K562 (cell line): ENCODE data around the gene FLCN. TPM values are rescaled to one million over a fixed set of nuclear protein-coding genes. Genes with fewer than 3 reads are reported as not detected.

Experiments used
- ATAC-seq: fragments of 200-7000 bp; cut with Tn5 transposase; 3 replicates; pipeline ENCODE4 v1.9.1; 2020; ENCODE audit warnings: moderate library complexity
- BruUV-seq: library from RNA; stranded (reverse); fragments of 400-500 nt; replicated peaks from 2 replicates; lab custom pipeline; 2021; lab: Mats Ljungman, UMichigan
- CTCF ChIA-PET: fragments of 300-600 bp; formaldehyde crosslinking; extraction: SDS; loops from one replicate; lab custom pipeline; 2021; ENCODE audit warnings: low intra/inter-chr PET ratio; lab: Yijun Ruan, JAX
- POLR2A ChIA-PET: fragments of 300-600, 350-650 bp; sonication (Branson Sonifier 250); formaldehyde crosslinking; extraction: SDS; loops from one replicate; lab custom pipeline; 2021; ENCODE audit warnings: antibody characterized with exemption, inconsistent platforms; lab: Yijun Ruan, JAX
- DNase-seq, 4 experiments: peaks; one replicate each; pipeline versions ENCODE4 v3.0.0 to v3.0.0-alpha.2; 2011 to 2018; ENCODE audit warnings: low spot score in 3 of 4, mixed read lengths in 3 of 4; ENCODE audit errors: extremely low read depth in 1 of 4
- FAIRE-seq: peaks from 2 replicates; lab custom pipeline; 2011; peaks lifted over from hg19 to GRCh38; lab: Jason Lieb, UNC
- H2AFZ ChIP-seq: 2 replicates; pipeline ENCODE4 v1.6.0; 2011; ENCODE audit warnings: low read depth, low read length, control low read depth, inconsistent platforms
- H3K27ac ChIP-seq: fragments of 200-600 bp; 3 replicates; pipeline ENCODE4 v1.8.0; 2011; ENCODE audit warnings: low read depth, mild to moderate bottlenecking, control low read depth, inconsistent platforms, low read length, moderate library complexity, mixed read lengths; ENCODE audit errors: extremely low read depth
- H3K27me3 ChIP-seq, 2 experiments: fragments of 300-600 bp in 1 of 2; 2 replicates in 1 of 2; 3 replicates in 1 of 2; pipeline versions ENCODE4 v1.6.0 to v1.8.0; 2011; ENCODE audit warnings: inconsistent platforms in 2 of 2, low read length in 2 of 2, mild to moderate bottlenecking in 1 of 2, mixed read lengths in 1 of 2, moderate library complexity in 1 of 2; ENCODE audit not compliant: control insufficient read depth in 2 of 2, insufficient read depth in 2 of 2
- H3K36me3 ChIP-seq: fragments of 300-600 bp; 3 replicates; pipeline ENCODE4 v1.8.0; 2011; ENCODE audit warnings: mild to moderate bottlenecking, low read length, inconsistent platforms; ENCODE audit not compliant: control insufficient read depth, insufficient read depth
- H3K4me1 ChIP-seq, 2 experiments: fragments of 200-600 bp in 1 of 2; replicated peaks in 1 of 2; 2 replicates in 1 of 2; 3 replicates in 1 of 2; pipeline versions ENCODE4 v1.5.1 to v1.8.0; 2011; ENCODE audit warnings: inconsistent platforms in 2 of 2, low read length in 2 of 2, mild to moderate bottlenecking in 1 of 2, mixed read lengths in 1 of 2, moderate library complexity in 1 of 2; ENCODE audit not compliant: control insufficient read depth in 2 of 2, insufficient read depth in 2 of 2
- H3K4me2 ChIP-seq: 2 replicates; pipeline ENCODE4 v1.6.1; 2011; ENCODE audit warnings: low read length, control low read depth, inconsistent platforms, mixed read lengths; ENCODE audit not compliant: insufficient read depth
- H3K4me3 ChIP-seq: fragments of 200-600 bp; sonication (generic), shearing (Covaris generic); 2 replicates; pipeline ENCODE4 v1.5.1; 2016; ENCODE audit warnings: control low read depth, inconsistent platforms
- H3K79me2 ChIP-seq: fragments of 200-600 bp; 3 replicates; pipeline ENCODE4 v1.8.0; 2011; ENCODE audit warnings: low read length, inconsistent platforms; ENCODE audit not compliant: control insufficient read depth, insufficient read depth
- H3K9ac ChIP-seq, 2 experiments: 2 replicates each; pipeline versions ENCODE4 v1.6.0 to v1.6.1; 2011; ENCODE audit warnings: low read depth in 2 of 2, low read length in 2 of 2, control low read depth in 1 of 2, inconsistent platforms in 1 of 2, mild to moderate bottlenecking in 1 of 2, mixed read lengths in 1 of 2; ENCODE audit not compliant: insufficient read depth in 1 of 2
- H3K9me1 ChIP-seq: one replicate; pipeline ENCODE4 v1.6.0; 2011; ENCODE audit warnings: inconsistent platforms, mild to moderate bottlenecking, low read length, moderate library complexity; ENCODE audit not compliant: control insufficient read depth, insufficient read depth
- H3K9me3 ChIP-seq: replicated peaks from 2 replicates; pipeline ENCODE4 v1.5.1; 2011; ENCODE audit warnings: low read depth, low read length, inconsistent platforms; ENCODE audit not compliant: control insufficient read depth, insufficient read depth
- H4K20me1 ChIP-seq: replicated peaks from 2 replicates; pipeline ENCODE4 v1.6.1; 2011; ENCODE audit warnings: low read length, inconsistent platforms, mixed read lengths; ENCODE audit not compliant: control insufficient read depth, insufficient read depth
- DPF2 ChIP-seq: fragments of 450-650 bp; IDR thresholded peaks from 2 replicates; pipeline ENCODE4 v1.6.1; 2016
- POLR2G ChIP-seq: fragments of 200-400 bp; formaldehyde crosslinking; IDR thresholded peaks from 2 replicates; pipeline ENCODE4 v1.6.1; 2017; ENCODE audit warnings: low read depth, mild to moderate bottlenecking, antibody characterized with exemption, low read length, moderate library complexity
- WGBS: fragments of 100-300 bp; shearing (Covaris generic); methylation state at CpG from one replicate; pipeline ENCODE4 v1.1.6; 2016; ENCODE audit warnings: low coverage, mixed read lengths; ENCODE audit not compliant: insufficient coverage; ENCODE audit errors: missing lambda C conversion rate; 5-methylcytosine and 5-hydroxymethylcytosine counted together
- in situ Hi-C: fragments of 300-500 bp; cut with MboI; formaldehyde crosslinking; loops from 4 replicates; pipeline ENCODE4 v1.15.0; 2018; ENCODE audit warnings: inconsistent platforms, mixed read lengths
- intact Hi-C: fragments of 100-400 bp; cut with micrococcal nuclease; formaldehyde crosslinking; loops from 2 replicates; pipeline ENCODE4 v1.14.2; 2022
- polyA plus RNA-seq, 8 experiments: library from polyadenylated mRNA; depleted of rRNA in 4 of 8; stranded (reverse) in 5 of 8; unstranded in 3 of 8; fragments of >200 nt; fragmentation: Nextera tagmentation in 2 of 8; fragmentation: Illumina TruSeq in 1 of 8; extraction: Ambion mirVana in 2 of 8; extraction: Trizol in 1 of 8; gene quantifications; 2 replicates each; pipeline versions ENCODE4 v1.2.1 to v1.2.3, GENCODE V29; 2011 to 2014; ENCODE audit warnings: inconsistent platforms in 1 of 8, missing spikeins in 1 of 8
- total RNA-seq, 7 experiments: library from RNA; depleted of rRNA in 6 of 7; stranded (reverse); fragments of >200 nt in 6 of 7; fragmentation: Illumina TruSeq in 2 of 7; extraction: Trizol in 2 of 7; gene quantifications; 2 replicates each; pipeline versions ENCODE4 v1.2.1 to v1.2.3, GENCODE V29; 2011 to 2021; ENCODE audit warnings: low replicate concordance in 1 of 7
- TF ChIP-seq, protein P1 (sequence below): fragments of 450-650 bp; IDR thresholded peaks from 2 replicates; pipeline ENCODE4 v1.6.1; 2018; ENCODE audit warnings: mild to moderate bottlenecking, low read depth; ENCODE audit not compliant: partially characterized antibody

FLCN gene
- total and polyA plus RNA-seq, 9 of the 15 experiments (the other 6 are each of a cell fraction or from before 2014, with no cell fraction given) = 1.6 to 33.5 (median 10.9) TPM

DNA sequence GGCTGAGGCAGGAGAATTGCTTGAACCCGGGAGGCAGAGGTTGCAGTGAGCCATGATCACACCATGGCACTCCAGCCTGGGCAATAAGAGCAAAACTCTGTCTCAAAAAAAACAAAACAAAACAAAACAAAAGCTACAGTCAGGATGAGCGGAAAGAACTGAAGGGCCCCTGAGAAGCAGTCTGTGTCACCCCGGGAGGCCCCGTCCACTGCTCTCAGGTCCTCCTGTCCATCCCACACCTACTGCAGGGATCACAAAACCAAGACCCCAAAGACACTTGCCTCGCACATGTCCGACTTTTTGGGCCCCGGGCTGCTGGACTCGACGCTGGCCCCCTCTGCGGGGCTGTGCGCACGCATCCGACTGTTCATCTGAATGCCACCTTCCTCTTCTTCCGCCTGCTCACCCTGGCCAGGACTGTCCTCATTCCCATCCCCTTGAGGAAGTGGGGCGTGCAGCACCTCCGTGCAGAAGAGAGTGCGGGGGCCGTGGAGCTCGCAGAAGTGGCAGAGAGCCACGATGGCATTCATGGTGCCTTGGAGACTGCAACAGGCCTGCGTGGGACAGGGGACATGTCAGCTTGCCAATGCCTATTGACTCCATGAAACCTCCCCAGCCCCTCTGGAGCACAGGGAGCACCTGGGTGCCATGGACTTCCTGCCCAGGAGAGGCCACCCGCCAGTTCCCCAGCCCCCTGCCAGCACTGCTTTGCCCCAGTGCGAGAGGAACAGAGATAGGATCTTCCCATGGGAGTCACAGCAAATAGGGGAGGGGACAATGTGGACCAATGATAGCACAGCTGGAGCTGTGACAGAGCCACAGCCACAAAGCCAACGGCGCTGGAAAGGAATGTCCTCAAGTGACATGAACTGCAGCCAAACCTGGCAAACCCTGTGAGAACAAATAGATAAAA lies 9.1 kb downstream of the FLCN start:
- H3K9me3 ChIP-seq = no peaks in the 10 kb centered on the region
- no peaks in the 10 kb centered on the region for H3K27me3 ChIP-seq
- ChIA-PET POLR2A (no interaction called here), CTCF (no interaction called here)
- no peak for FAIRE-seq
- peaks cover 3% of the 10 kb centered on the region; the same call in 2 of the 3 replicates for H3K79me2 ChIP-seq
- H3K9ac ChIP-seq = no peak overlapping the region
- peaks cover 89% of the 10 kb centered on the region for H3K36me3 ChIP-seq
- in situ Hi-C loops (no loop called here), intact Hi-C loops (no loop called here)
- no peak overlapping the region for H3K27ac ChIP-seq
- WGBS = 94% methylated on average over 24 of the region's 25 CpGs
- H3K4me1 ChIP-seq = peaks cover 0 to 5% of the 10 kb centered on the region in 2 experiments; a peak in 1 of 5 replicates
- H4K20me1 ChIP-seq = no peaks in the 10 kb centered on the region
- TF ChIP-seq, protein P1, sequence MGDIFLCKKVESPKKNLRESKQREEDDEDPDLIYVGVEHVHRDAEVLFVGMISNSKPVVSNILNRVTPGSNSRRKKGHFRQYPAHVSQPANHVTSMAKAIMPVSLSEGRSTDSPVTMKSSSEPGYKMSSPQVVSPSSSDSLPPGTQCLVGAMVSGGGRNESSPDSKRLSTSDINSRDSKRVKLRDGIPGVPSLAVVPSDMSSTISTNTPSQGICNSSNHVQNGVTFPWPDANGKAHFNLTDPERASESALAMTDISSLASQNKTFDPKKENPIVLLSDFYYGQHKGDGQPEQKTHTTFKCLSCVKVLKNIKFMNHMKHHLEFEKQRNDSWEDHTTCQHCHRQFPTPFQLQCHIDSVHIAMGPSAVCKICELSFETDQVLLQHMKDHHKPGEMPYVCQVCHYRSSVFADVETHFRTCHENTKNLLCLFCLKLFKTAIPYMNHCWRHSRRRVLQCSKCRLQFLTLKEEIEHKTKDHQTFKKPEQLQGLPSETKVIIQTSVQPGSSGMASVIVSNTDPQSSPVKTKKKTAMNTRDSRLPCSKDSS = no peak
- TF ChIP-seq DPF2 = no peak
- 0 out of 2 replicates have a peak, but pooled peaks have one; percentile 11 for TF ChIP-seq POLR2G
- no peak for ATAC-seq
- H3K4me3 ChIP-seq = no peak overlapping the region
- no peak overlapping the region for H3K4me2 ChIP-seq
- no peaks in the 10 kb centered on the region for H3K9me1 ChIP-seq
- no TSS peak for BruUV-seq
- H2AFZ ChIP-seq = no peak overlapping the region
- DNase-seq = peak in 1 of 4 experiments; percentile 29
